ENCODE data around the gene DYNC1H1.

Gene DYNC1H1

GRCh38 chr14:101939646-101940170 is 24.7 kb upstream of the DYNC1H1 start:
- DNase-seq (ENCODE audit: insufficient read length, low spot score) (no peak), FAIRE-seq (no peak)

GRCh38 chr14:101944451-101944850 is 19.9 kb upstream of the DYNC1H1 start:
- DNase-seq (ENCODE audit: insufficient read length, low spot score): no peak
- FAIRE-seq: no peak

GRCh38 chr14:101945171-101945570 is 19.2 kb upstream of the DYNC1H1 start:
- FAIRE-seq (no peak), DNase-seq (ENCODE audit: insufficient read length, low spot score) (no peak)

GRCh38 chr14:101947577-101947903 is 16.8 kb upstream of the DYNC1H1 start:
- FAIRE-seq (peak; percentile 37), DNase-seq (ENCODE audit: insufficient read length, low spot score) (no peak)

GRCh38 chr14:101947904-101948665 is 16.3 kb upstream of the DYNC1H1 start:
- FAIRE-seq (peak; percentile 99), DNase-seq (ENCODE audit: insufficient read length, low spot score) (peak; percentile 96)

- DNase-seq (ENCODE audit: insufficient read length, low spot score): no peak
- no peak for FAIRE-seq
Measured at GRCh38 chr14:101948666-101949216, 15.6 kb upstream of the DYNC1H1 start.

- DNase-seq (ENCODE audit: insufficient read length, low spot score) (no peak), FAIRE-seq (no peak)
Measured at GRCh38 chr14:101950100-101950499, 14.3 kb upstream of the DYNC1H1 start.

- DNase-seq (ENCODE audit: insufficient read length, low spot score) (no peak), FAIRE-seq (no peak)
Measured at GRCh38 chr14:101950516-101951215, 13.7 kb upstream of the DYNC1H1 start.

- DNase-seq (ENCODE audit: insufficient read length, low spot score) (no peak), FAIRE-seq (no peak)
Measured at GRCh38 chr14:101953151-101953550, 11.2 kb upstream of the DYNC1H1 start.

GRCh38 chr14:101954501-101954900 is 9.9 kb upstream of the DYNC1H1 start:
- DNase-seq (ENCODE audit: insufficient read length, low spot score) (no peak), FAIRE-seq (no peak)

- no peak for DNase-seq (ENCODE audit: insufficient read length, low spot score)
- no peak for FAIRE-seq
Measured at GRCh38 chr14:101955695-101956161, 8.6 kb upstream of the DYNC1H1 start.

GRCh38 chr14:101956179-101956885 is 8.0 kb upstream of the DYNC1H1 start:
- DNase-seq (ENCODE audit: insufficient read length, low spot score) (no peak), FAIRE-seq (no peak)

GRCh38 chr14:101957406-101958234 is 6.8 kb upstream of the DYNC1H1 start:
- FAIRE-seq (no peak), DNase-seq (ENCODE audit: insufficient read length, low spot score) (no peak)

- FAIRE-seq (no peak), DNase-seq (ENCODE audit: insufficient read length, low spot score) (no peak)
Measured at GRCh38 chr14:101958418-101959180, 5.8 kb upstream of the DYNC1H1 start.

GRCh38 chr14:101959277-101959676 is 5.1 kb upstream of the DYNC1H1 start:
- DNase-seq (ENCODE audit: insufficient read length, low spot score): no peak
- FAIRE-seq: no peak

GRCh38 chr14:101960225-101960624 is 4.1 kb upstream of the DYNC1H1 start:
- DNase-seq (ENCODE audit: insufficient read length, low spot score) (no peak), FAIRE-seq (no peak)

- DNase-seq (ENCODE audit: insufficient read length, low spot score) (peak; percentile 78), FAIRE-seq (peak; percentile 90)
Measured at GRCh38 chr14:101961011-101961721, 3.2 kb upstream of the DYNC1H1 start.

- no peak for DNase-seq (ENCODE audit: insufficient read length, low spot score)
Measured at GRCh38 chr14:101961746-101962502, 2.4 kb upstream of the DYNC1H1 start.

More at GRCh38 chr14:101961746-101962502, 2.4 kb upstream of the DYNC1H1 start:
- FAIRE-seq: no peak
